Spleen (tissue), 11 donors: Measurements from ENCODE around the gene ATP11C. TPM values are rescaled to one million over a fixed set of nuclear protein-coding genes. Genes with fewer than 3 reads are reported as not detected.
"Not testable (repeated sequence)": the region's sequence is repeated elsewhere in the genome, so short reads cannot be mapped to it uniquely, and the experiment has no call there.

Experiments
- DNase-seq: peaks from one replicate; pipeline ENCODE4 v3.0.0-alpha.2; 2020
- H3K27ac ChIP-seq, 8 donors: fragments of 200-600 bp; sonication (generic) in 7 of 8; 1 replicate in 4 of 8; 2 replicates in 4 of 8; pipeline versions ENCODE4 v1.5.0 to v1.8.0; 2016 to 2021; ENCODE audit warnings: inconsistent platforms in 4 of 8, mild to moderate bottlenecking in 4 of 8, moderate library complexity in 1 of 8
- H3K27me3 ChIP-seq, 7 donors: fragments of 200-600 bp; sonication (generic) in 6 of 7; replicated peaks in 1 of 7; 1 replicate in 4 of 7; 2 replicates in 3 of 7; pipeline versions ENCODE4 v1.5.0 to v1.8.0; 2016 to 2021; ENCODE audit warnings: inconsistent platforms in 3 of 7, mild to moderate bottlenecking in 1 of 7
- H3K36me3 ChIP-seq, 6 donors: fragments of 200-600 bp; sonication (generic) in 5 of 6; 1 replicate in 4 of 6; 2 replicates in 2 of 6; pipeline versions ENCODE4 v1.5.0 to v1.8.0; 2016 to 2021; ENCODE audit warnings: inconsistent platforms in 2 of 6
- H3K4me1 ChIP-seq, 6 donors: fragments of 200-600 bp; sonication (generic) in 5 of 6; 1 replicate in 3 of 6; 2 replicates in 3 of 6; pipeline versions ENCODE4 v1.5.0 to v1.8.0; 2016 to 2021; ENCODE audit warnings: inconsistent platforms in 3 of 6
- H3K4me3 ChIP-seq, 8 donors: fragments of 200-600 bp; sonication (generic) in 7 of 8; 1 replicate in 4 of 8; 2 replicates in 4 of 8; pipeline versions ENCODE4 v1.5.0 to v1.8.0; 2016 to 2021; ENCODE audit warnings: inconsistent platforms in 4 of 8, mild to moderate bottlenecking in 4 of 8, moderate library complexity in 2 of 8
- H3K9me3 ChIP-seq, 8 donors: fragments of 200-600 bp; sonication (generic) in 7 of 8; 1 replicate in 4 of 8; 2 replicates in 4 of 8; pipeline versions ENCODE4 v1.5.0 to v1.8.0; 2016 to 2021; ENCODE audit warnings: inconsistent platforms in 4 of 8
- POLR2A ChIP-seq, 3 donors: fragments of 450-650 bp; IDR thresholded peaks; one replicate each; pipeline ENCODE4 v1.5.1; 2017; ENCODE audit warnings: antibody characterized with exemption in 3 of 3, mild to moderate bottlenecking in 1 of 3
- POLR2AphosphoS5 ChIP-seq, 3 donors: sonication (generic); formaldehyde crosslinking; IDR thresholded peaks; one replicate each; pipeline ENCODE4 v1.5.1; 2017; ENCODE audit warnings: antibody characterized with exemption in 3 of 3
- WGBS, 5 donors: extraction: QIAGEN DNeasy Blood & Tissue Kit in 3 of 5; methylation state at CpG; one replicate each; pipeline versions ENCODE4 v1.1.5 to v1.1.7; 2013 to 2018; 5-methylcytosine and 5-hydroxymethylcytosine counted together
- intact Hi-C: fragments of 100-400 bp; cut with DNase I; formaldehyde crosslinking; loops from one replicate; pipeline ENCODE4 v1.15.0; 2023; ENCODE audit warnings: low total_unique reads
- polyA plus RNA-seq, 3 donors: library from polyadenylated mRNA; stranded (reverse); fragments of 200-250 nt; gene quantifications; one replicate each; pipeline ENCODE4 v1.2.1, GENCODE V29; 2013
- total RNA-seq, 7 donors: library from RNA; depleted of rRNA in 3 of 7; stranded (reverse); fragments of >200 nt in 3 of 7; fragmentation: NEBNext Ultra II Directional in 4 of 7; extraction: Animal tissue kit (Norgen Biotek cat#: 25700) in 4 of 7; gene quantifications; one replicate each; pipeline versions ENCODE4 v1.1.0 to v1.2.1, GENCODE V29; 2016 to 2021
- TF ChIP-seq, protein P1 (sequence below), 11 experiments: fragments of 200-600 bp in 7 of 11; fragments of 450-650 bp in 4 of 11; sonication (generic) in 4 of 11; IDR thresholded peaks in 8 of 11; conservative IDR thresholded peaks in 3 of 11; 1 replicate in 7 of 11; 2 replicates in 4 of 11; pipeline versions ENCODE4 v1.4.0 to v1.8.0; 2016 to 2021; ENCODE audit warnings: antibody characterized with exemption in 11 of 11, inconsistent platforms in 4 of 11, mild to moderate bottlenecking in 1 of 11
- donor health status: healthy with polysubstance abuse.
- donor health status: DM: no; HTN: no; CAD: no; lungs with moderate emphysema.
- donor health status: DM: no; HTN: no; CAD: no.
- donor health status: Bipolar disorder and iron deficiency.
- donor health status: healthy.
- donor health status: DM: no; HTN: no; CAD: no.
- donor health status: DM: yes; HTN: yes; CAD: no.

ATP11C gene
- total and polyA plus RNA-seq, 10 donors: 6.0 to 52.2 (median 28.8) TPM

DNA sequence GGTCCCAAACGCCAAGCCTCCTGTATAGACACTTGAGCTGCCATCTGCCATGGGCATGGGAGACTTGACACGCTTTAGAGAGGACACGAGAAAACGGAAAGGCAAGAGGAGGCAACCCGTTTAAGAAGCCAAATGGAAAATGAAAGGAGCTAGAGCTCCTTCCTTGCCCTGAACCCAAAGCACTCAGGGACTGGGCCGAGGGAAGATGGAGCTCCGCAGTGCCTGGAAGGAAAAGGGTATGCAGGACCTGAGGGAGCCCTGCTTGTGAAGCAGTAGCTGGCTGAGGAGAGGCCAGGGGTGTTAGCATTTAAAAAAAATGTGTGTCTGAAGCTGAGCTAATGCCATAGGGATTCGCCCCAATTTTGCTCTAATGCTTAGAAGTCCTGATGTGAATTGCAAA, 239.9 kb downstream of the ATP11C start:
- peaks cover 0 to 11% (median 7%) of the 10 kb centered on the region in 6 donors for H3K4me1 ChIP-seq
- H3K36me3 ChIP-seq: no peaks in the 10 kb centered on the region
- H3K4me3 ChIP-seq: peak overlapping the region in 6 of 8 donors; percentile 15 to 60 (median 32)
- TF ChIP-seq POLR2AphosphoS5 (IDR thresholded peaks at IDR 0.05): no peak
- TF ChIP-seq, protein P1, sequence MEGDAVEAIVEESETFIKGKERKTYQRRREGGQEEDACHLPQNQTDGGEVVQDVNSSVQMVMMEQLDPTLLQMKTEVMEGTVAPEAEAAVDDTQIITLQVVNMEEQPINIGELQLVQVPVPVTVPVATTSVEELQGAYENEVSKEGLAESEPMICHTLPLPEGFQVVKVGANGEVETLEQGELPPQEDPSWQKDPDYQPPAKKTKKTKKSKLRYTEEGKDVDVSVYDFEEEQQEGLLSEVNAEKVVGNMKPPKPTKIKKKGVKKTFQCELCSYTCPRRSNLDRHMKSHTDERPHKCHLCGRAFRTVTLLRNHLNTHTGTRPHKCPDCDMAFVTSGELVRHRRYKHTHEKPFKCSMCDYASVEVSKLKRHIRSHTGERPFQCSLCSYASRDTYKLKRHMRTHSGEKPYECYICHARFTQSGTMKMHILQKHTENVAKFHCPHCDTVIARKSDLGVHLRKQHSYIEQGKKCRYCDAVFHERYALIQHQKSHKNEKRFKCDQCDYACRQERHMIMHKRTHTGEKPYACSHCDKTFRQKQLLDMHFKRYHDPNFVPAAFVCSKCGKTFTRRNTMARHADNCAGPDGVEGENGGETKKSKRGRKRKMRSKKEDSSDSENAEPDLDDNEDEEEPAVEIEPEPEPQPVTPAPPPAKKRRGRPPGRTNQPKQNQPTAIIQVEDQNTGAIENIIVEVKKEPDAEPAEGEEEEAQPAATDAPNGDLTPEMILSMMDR (IDR thresholded peaks at IDR 0.05 in 8 of 11, conservative IDR thresholded peaks at IDR 0.05 in 3 of 11): no peak
- TF ChIP-seq POLR2A (IDR thresholded peaks at IDR 0.05): no peak
- no peak for DNase-seq
- H3K9me3 ChIP-seq: no peaks in the 10 kb centered on the region
- H3K27me3 ChIP-seq: peaks cover 0 to 25% (median 6%) of the 10 kb centered on the region in 7 donors
- no peak overlapping the region for H3K27ac ChIP-seq
- WGBS, 5 donors: 35 to 64% (median 56%) methylated on average over 8 of the region's 8 CpGs
- intact Hi-C loops: no loop called here

DNA sequence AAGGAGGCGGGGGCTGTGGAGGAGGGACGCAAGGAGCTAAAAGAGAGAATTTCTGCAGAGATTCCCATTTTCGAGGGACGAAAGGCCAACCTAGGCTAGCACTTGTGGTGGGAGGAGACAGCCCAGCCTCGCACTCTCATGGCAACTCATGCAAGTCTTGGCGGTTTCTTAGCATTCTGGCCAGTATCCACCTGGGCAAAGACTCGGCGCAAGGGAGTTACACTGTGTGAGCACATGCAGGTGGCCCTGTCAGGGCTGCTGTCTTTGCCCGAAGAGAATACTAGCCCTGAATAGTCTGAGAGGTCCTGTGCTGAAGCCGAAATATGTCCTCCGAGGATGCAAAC, 240.4 kb downstream of the ATP11C start:
- intact Hi-C loops: no loop called here
- Histone ChIP-seq H3K27me3 (peaks cover 0 to 25% (median 6%) of the 10 kb centered on the region in 7 donors), H3K4me3 (peak overlapping the region in 6 of 8 donors; percentile 15 to 60 (median 32))

DNA sequence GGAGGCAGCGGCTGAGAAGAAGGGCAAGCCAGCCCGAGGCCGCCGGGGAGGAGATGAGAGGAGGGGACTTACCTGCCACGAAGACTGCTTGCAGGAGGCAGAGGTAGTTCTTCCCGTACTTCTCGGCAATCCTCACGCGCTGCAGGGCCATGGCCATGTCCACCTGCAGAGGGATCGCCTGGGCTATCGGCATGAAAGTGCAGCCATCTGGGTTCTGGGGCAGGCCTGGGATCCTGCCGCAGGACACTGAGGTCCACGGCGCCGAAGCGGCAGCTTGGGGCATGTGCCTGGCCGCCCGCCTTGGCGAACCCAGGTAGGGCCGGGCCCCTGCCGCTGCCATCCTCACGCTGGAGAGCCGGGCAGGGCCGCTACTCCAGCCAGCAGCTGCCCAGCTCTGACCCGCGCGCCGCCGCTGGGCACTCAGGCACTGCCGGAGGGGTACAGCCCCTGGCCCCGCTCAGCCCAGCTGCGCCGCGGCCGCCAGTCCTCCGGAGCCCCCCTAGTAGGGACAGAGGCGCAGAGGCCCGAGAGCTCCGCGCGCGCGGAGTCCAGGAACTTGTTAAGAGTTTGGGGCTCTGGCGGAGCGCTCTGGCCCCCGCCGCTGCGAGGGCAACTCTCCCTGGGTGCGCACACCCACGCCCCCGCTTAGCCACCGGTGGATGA, 240.9 kb downstream of the ATP11C start:
- WGBS, 5 donors: 1 to 35% (median 2%) methylated on average over 9 to 52 of the region's 52 CpGs
- peak overlapping the region in 7 of 8 donors; percentile 8 to 60 (median 28) for H3K4me3 ChIP-seq
- peaks cover 0 to 11% (median 7%) of the 10 kb centered on the region in 6 donors for H3K4me1 ChIP-seq
- H3K27ac ChIP-seq: no peak overlapping the region
- intact Hi-C loops: no loop called here
- H3K36me3 ChIP-seq: no peaks in the 10 kb centered on the region
- H3K27me3 ChIP-seq: peaks cover 0 to 25% (median 6%) of the 10 kb centered on the region in 7 donors
- DNase-seq: peak; percentile 76
- TF ChIP-seq POLR2A (IDR thresholded peaks at IDR 0.05) (no peak), POLR2AphosphoS5 (IDR thresholded peaks at IDR 0.05) (no peak)
- TF ChIP-seq, protein P1 (IDR thresholded peaks at IDR 0.05 in 8 of 11, conservative IDR thresholded peaks at IDR 0.05 in 3 of 11): no peak
- no peaks in the 10 kb centered on the region for H3K9me3 ChIP-seq

More for the DNA sequence above, 240.4 kb downstream of the ATP11C start:
- Histone ChIP-seq H3K27ac (no peak overlapping the region), H3K36me3 (no peaks in the 10 kb centered on the region), H3K9me3 (no peaks in the 10 kb centered on the region), H3K4me1 (peaks cover 0 to 11% (median 7%) of the 10 kb centered on the region in 6 donors)
- TF ChIP-seq, protein P1 (IDR thresholded peaks at IDR 0.05 in 8 of 11, conservative IDR thresholded peaks at IDR 0.05 in 3 of 11): no peak
- no peak for TF ChIP-seq POLR2AphosphoS5 (IDR thresholded peaks at IDR 0.05)
- 30 to 62% (median 54%) methylated on average over 6 to 11 of the region's 11 CpGs for WGBS, 5 donors
- DNase-seq: no peak

DNA sequence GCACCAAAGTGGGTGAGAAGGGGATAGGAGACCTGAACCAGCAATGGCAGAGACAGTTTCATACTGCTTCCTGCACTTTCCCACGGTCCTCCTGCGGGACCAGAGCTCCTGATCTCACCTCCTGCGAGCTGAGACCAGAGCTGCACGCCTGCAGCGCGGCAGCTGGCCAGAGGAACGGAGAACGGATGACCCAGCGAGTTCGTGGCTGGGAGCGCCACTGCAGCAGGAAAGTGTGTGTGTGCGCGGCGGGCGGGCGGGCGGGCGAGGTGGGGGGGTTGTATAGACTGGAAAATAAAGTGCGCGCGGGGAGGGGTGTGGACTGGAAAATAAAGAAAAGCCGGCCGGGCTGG, 241.4 kb downstream of the ATP11C start:
- no peaks in the 10 kb centered on the region for H3K36me3 ChIP-seq
- H3K9me3 ChIP-seq: no peaks in the 10 kb centered on the region
- DNase-seq: peak; percentile 54
- H3K27ac ChIP-seq: no peak overlapping the region
- peak overlapping the region in 5 of 8 donors; percentile 27 to 60 (median 36) for H3K4me3 ChIP-seq
- 1 to 43% (median 3%) methylated on average over 13 to 23 of the region's 23 CpGs for WGBS, 5 donors
- H3K27me3 ChIP-seq: peaks cover 0 to 25% (median 6%) of the 10 kb centered on the region in 7 donors
- no peak for TF ChIP-seq POLR2AphosphoS5 (IDR thresholded peaks at IDR 0.05)
- H3K4me1 ChIP-seq: peaks cover 0 to 11% (median 7%) of the 10 kb centered on the region in 6 donors
- intact Hi-C loops: no loop called here

DNA sequence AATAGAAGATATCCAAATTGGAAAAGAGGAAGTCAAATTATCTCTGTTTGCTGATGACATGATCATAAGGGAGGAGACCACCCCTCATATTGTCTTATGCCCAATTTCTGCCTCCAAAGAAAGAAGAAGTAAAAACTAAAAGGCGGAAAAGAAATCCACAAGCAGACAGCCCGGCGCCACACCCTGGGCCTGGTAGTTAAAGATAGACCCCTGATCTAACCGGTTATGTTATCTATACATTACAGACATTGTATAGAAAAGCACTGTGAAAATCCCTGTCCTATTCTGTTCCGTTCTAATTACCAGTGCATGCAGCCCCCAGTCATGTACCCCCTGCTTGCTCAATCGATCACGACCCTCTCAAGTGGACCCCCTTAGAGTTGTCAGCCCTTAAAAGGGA, 247.7 kb downstream of the ATP11C start:
- intact Hi-C loops, H3K4me1 ChIP-seq, H3K27ac ChIP-seq, H3K27me3 ChIP-seq, H3K36me3 ChIP-seq, DNase-seq, H3K4me3 ChIP-seq: not testable (repeated sequence)
- peaks cover 0 to 13% (median 0%) of the 10 kb centered on the region in 8 donors for H3K9me3 ChIP-seq
- WGBS, 5 donors: 72 to 89% (median 89%) methylated on average over 7 of the region's 7 CpGs
